Measurements from ENCODE around the gene ARSA. TPM values are rescaled to one million over a fixed set of nuclear protein-coding genes. Genes with fewer than 3 reads are reported as not detected.

Gene ARSA
- total RNA-seq, 1 donor from 2014 or later: 65.7 TPM

- peaks cover 10% of the 10 kb centered on the region for H3K9me3 Mint-ChIP-seq (ENCODE audit: unreplicated experiment)
- no peaks in the 10 kb centered on the region for H3K36me3 Mint-ChIP-seq (ENCODE audit: unreplicated experiment)
- no peak overlapping the region for H3K4me3 Mint-ChIP-seq (ENCODE audit: unreplicated experiment)
- peaks cover 24% of the 10 kb centered on the region for H3K27me3 Mint-ChIP-seq (ENCODE audit: unreplicated experiment)
- H3K27ac Mint-ChIP-seq (ENCODE audit: unreplicated experiment): no peak overlapping the region
- TF ChIP-seq, protein P1, sequence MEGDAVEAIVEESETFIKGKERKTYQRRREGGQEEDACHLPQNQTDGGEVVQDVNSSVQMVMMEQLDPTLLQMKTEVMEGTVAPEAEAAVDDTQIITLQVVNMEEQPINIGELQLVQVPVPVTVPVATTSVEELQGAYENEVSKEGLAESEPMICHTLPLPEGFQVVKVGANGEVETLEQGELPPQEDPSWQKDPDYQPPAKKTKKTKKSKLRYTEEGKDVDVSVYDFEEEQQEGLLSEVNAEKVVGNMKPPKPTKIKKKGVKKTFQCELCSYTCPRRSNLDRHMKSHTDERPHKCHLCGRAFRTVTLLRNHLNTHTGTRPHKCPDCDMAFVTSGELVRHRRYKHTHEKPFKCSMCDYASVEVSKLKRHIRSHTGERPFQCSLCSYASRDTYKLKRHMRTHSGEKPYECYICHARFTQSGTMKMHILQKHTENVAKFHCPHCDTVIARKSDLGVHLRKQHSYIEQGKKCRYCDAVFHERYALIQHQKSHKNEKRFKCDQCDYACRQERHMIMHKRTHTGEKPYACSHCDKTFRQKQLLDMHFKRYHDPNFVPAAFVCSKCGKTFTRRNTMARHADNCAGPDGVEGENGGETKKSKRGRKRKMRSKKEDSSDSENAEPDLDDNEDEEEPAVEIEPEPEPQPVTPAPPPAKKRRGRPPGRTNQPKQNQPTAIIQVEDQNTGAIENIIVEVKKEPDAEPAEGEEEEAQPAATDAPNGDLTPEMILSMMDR (IDR thresholded peaks at IDR 0.05; ENCODE audit: partially characterized antibody, unreplicated experiment): no peak
- DNase-seq: no peak
- H3K4me1 Mint-ChIP-seq (ENCODE audit: low read depth, unreplicated experiment): no peaks in the 10 kb centered on the region
These were observed 44.1 kb upstream of the ARSA start for GRCh38 chr22:50672041-50672440.

DNA sequence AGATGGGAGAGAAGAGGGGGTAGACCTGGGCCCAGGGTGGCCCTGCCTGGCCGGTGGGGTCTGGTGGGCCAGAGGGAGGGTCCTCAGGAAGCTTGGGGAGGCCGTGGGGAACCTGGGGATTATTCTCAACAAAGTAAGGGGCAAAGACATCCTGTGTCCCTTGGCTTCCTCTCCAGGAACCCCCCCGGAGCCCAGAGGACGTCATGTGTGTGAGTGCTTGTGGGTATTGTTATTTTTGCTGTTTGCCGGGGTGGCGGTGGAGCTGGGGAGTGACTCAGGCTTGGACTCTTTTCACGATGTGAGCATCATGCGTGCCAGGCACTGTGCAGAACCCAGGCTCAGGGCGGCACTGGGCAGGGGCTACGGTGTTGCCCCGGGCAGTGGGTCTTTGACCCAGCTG is 43.7 kb upstream of the ARSA start:
- H3K4me3 Mint-ChIP-seq (ENCODE audit: unreplicated experiment): no peak overlapping the region
- peaks cover 24% of the 10 kb centered on the region for H3K27me3 Mint-ChIP-seq (ENCODE audit: unreplicated experiment)
- DNase-seq: no peak

GRCh38 chr22:50670914-50671538 is 43.1 kb upstream of the ARSA start:
- TF ChIP-seq, protein P1 (IDR thresholded peaks at IDR 0.05; ENCODE audit: partially characterized antibody, unreplicated experiment): no peak
- Mint-ChIP-seq H3K4me3 (ENCODE audit: unreplicated experiment) (no peak overlapping the region), H3K27me3 (ENCODE audit: unreplicated experiment) (peaks cover 20% of the 10 kb centered on the region), H3K9me3 (ENCODE audit: unreplicated experiment) (peaks cover 7% of the 10 kb centered on the region), H3K27ac (ENCODE audit: unreplicated experiment) (no peak overlapping the region), H3K4me1 (ENCODE audit: low read depth, unreplicated experiment) (no peaks in the 10 kb centered on the region), H3K36me3 (ENCODE audit: unreplicated experiment) (no peaks in the 10 kb centered on the region)
- no peak for DNase-seq

More for the DNA sequence above, 43.7 kb upstream of the ARSA start:
- H3K36me3 Mint-ChIP-seq (ENCODE audit: unreplicated experiment): no peaks in the 10 kb centered on the region
- H3K9me3 Mint-ChIP-seq (ENCODE audit: unreplicated experiment): peaks cover 10% of the 10 kb centered on the region
- TF ChIP-seq, protein P1 (IDR thresholded peaks at IDR 0.05; ENCODE audit: partially characterized antibody, unreplicated experiment): no peak
- no peak overlapping the region for H3K27ac Mint-ChIP-seq (ENCODE audit: unreplicated experiment)
- H3K4me1 Mint-ChIP-seq (ENCODE audit: low read depth, unreplicated experiment): no peaks in the 10 kb centered on the region

- H3K27ac Mint-ChIP-seq (ENCODE audit: unreplicated experiment): no peak overlapping the region
- DNase-seq: no peak
- no peak overlapping the region for H3K4me3 Mint-ChIP-seq (ENCODE audit: unreplicated experiment)
- H3K9me3 Mint-ChIP-seq (ENCODE audit: unreplicated experiment): peaks cover 7% of the 10 kb centered on the region
- no peaks in the 10 kb centered on the region for H3K4me1 Mint-ChIP-seq (ENCODE audit: low read depth, unreplicated experiment)
- H3K27me3 Mint-ChIP-seq (ENCODE audit: unreplicated experiment): peaks cover 16% of the 10 kb centered on the region
- H3K36me3 Mint-ChIP-seq (ENCODE audit: unreplicated experiment): no peaks in the 10 kb centered on the region
- TF ChIP-seq, protein P1 (IDR thresholded peaks at IDR 0.05; ENCODE audit: partially characterized antibody, unreplicated experiment): no peak
These were observed 42.6 kb upstream of the ARSA start for GRCh38 chr22:50670513-50670912.

- H3K4me1 Mint-ChIP-seq (ENCODE audit: low read depth, unreplicated experiment): no peaks in the 10 kb centered on the region
- H3K36me3 Mint-ChIP-seq (ENCODE audit: unreplicated experiment): no peaks in the 10 kb centered on the region
- H3K27ac Mint-ChIP-seq (ENCODE audit: unreplicated experiment): no peak overlapping the region
- no peak for DNase-seq
- TF ChIP-seq, protein P1 (IDR thresholded peaks at IDR 0.05; ENCODE audit: partially characterized antibody, unreplicated experiment): no peak
- no peak overlapping the region for H3K4me3 Mint-ChIP-seq (ENCODE audit: unreplicated experiment)
- peaks cover 5% of the 10 kb centered on the region for H3K9me3 Mint-ChIP-seq (ENCODE audit: unreplicated experiment)
- peaks cover 6% of the 10 kb centered on the region for H3K27me3 Mint-ChIP-seq (ENCODE audit: unreplicated experiment)
These were observed 37.8 kb upstream of the ARSA start for GRCh38 chr22:50665738-50666137.
